ENCODE data around the gene HOXD9. TPM values are rescaled to one million over a fixed set of nuclear protein-coding genes. Genes with fewer than 3 reads are reported as not detected.

The HOXD9 gene
- total RNA-seq, 2 donors from 2014 or later: 0.33 to 1.6 TPM

GRCh38 chr2:176085120-176085788 is 37.3 kb upstream of the HOXD9 start:
- Histone ChIP-seq H3K9me3 (peaks cover 0 to 8% (median 0%) of the 10 kb centered on the region in 3 donors), H3K27ac (no peak overlapping the region), H3K4me1 (peaks cover 34% of the 10 kb centered on the region), H3K27me3 (peaks cover 6 to 88% of the 10 kb centered on the region in 2 donors), H3K4me3 (no peak overlapping the region), H3K36me3 (replicated peaks in 1 of 2; ENCODE audit: insufficient read depth in 1 of 2, low read depth in 2 of 2) (no peaks in the 10 kb centered on the region)
- 4 to 9% methylated on average over 28 to 40 of the region's 40 CpGs for WGBS, 2 donors
- DNase-seq (no peak), ATAC-seq (no peak)
- intact Hi-C loops (cut with DNase I): loop anchor here (10.0 kb wide), 1 partner anchor 720 kb away; no protein-coding TSS in a partner anchor
- TF ChIP-seq POLR2A (IDR thresholded peaks at IDR 0.05) (no peak), CTCF (IDR thresholded peaks at IDR 0.05) (no peak)

- H3K27me3 ChIP-seq: peaks cover 6 to 83% of the 10 kb centered on the region in 2 donors
- no peak overlapping the region for H3K27ac ChIP-seq
- no peak overlapping the region for H3K4me3 ChIP-seq
- H3K36me3 ChIP-seq (replicated peaks in 1 of 2; ENCODE audit: insufficient read depth in 1 of 2, low read depth in 2 of 2): no peaks in the 10 kb centered on the region
- ATAC-seq (no peak), DNase-seq (peak in 2 of 4 donors; percentile 21 to 55)
- 2 to 4% methylated on average over 35 to 46 of the region's 46 CpGs for WGBS, 2 donors
- H3K4me1 ChIP-seq: peaks cover 27% of the 10 kb centered on the region
- intact Hi-C loops (cut with DNase I): loop anchor here (10.0 kb wide), 1 partner anchor 721 kb away; no protein-coding TSS in a partner anchor
- peaks cover 0 to 2% (median 0%) of the 10 kb centered on the region in 3 donors for H3K9me3 ChIP-seq
- TF ChIP-seq POLR2A (IDR thresholded peaks at IDR 0.05) (no peak), CTCF (IDR thresholded peaks at IDR 0.05) (peak in 5 of 7 experiments; percentile 11 to 44 (median 25))
Observed at GRCh38 chr2:176085861-176086771, 36.4 kb upstream of the HOXD9 start.

GRCh38 chr2:176087330-176088047 is 35.0 kb upstream of the HOXD9 start:
- intact Hi-C loops (cut with DNase I): loop anchor here (10.0 kb wide), 1 partner anchor 723 kb away; no protein-coding TSS in a partner anchor
- Histone ChIP-seq H3K4me3 (no peak overlapping the region), H3K4me1 (peaks cover 28% of the 10 kb centered on the region), H3K9me3 (no peaks in the 10 kb centered on the region), H3K36me3 (replicated peaks in 1 of 2; ENCODE audit: insufficient read depth in 1 of 2, low read depth in 2 of 2) (no peaks in the 10 kb centered on the region), H3K27me3 (peaks cover 6 to 81% of the 10 kb centered on the region in 2 donors), H3K27ac (no peak overlapping the region)
- DNase-seq: no peak
- WGBS, 2 donors: 18 to 26% methylated on average over 29 of the region's 29 CpGs
- ATAC-seq: no peak
- TF ChIP-seq CTCF (IDR thresholded peaks at IDR 0.05) (no peak), POLR2A (IDR thresholded peaks at IDR 0.05) (no peak)

- WGBS, 2 donors: 3 to 5% methylated on average over 28 to 49 of the region's 49 CpGs
- peaks cover 6 to 81% of the 10 kb centered on the region in 2 donors for H3K27me3 ChIP-seq
- no peak overlapping the region for H3K27ac ChIP-seq
- intact Hi-C loops (cut with DNase I): loop anchor here (10.0 kb wide), 1 partner anchor 723 kb away; no protein-coding TSS in a partner anchor
- no peaks in the 10 kb centered on the region for H3K36me3 ChIP-seq (replicated peaks in 1 of 2; ENCODE audit: insufficient read depth in 1 of 2, low read depth in 2 of 2)
- no peak overlapping the region for H3K4me3 ChIP-seq
- TF ChIP-seq CTCF (IDR thresholded peaks at IDR 0.05) (peak; percentile 43 to 87 (median 62)), POLR2A (IDR thresholded peaks at IDR 0.05) (no peak)
- DNase-seq (peak; percentile 40 to 63 (median 56)), ATAC-seq (peak; percentile 82)
- peaks cover 36% of the 10 kb centered on the region for H3K4me1 ChIP-seq
- H3K9me3 ChIP-seq: no peaks in the 10 kb centered on the region
Observed at GRCh38 chr2:176088048-176088936, 34.2 kb upstream of the HOXD9 start.

Measured in body of pancreas (tissue), 4 donors.